BLaER1 (cell line): ENCODE results near the gene GABBR1.

Source experiments
- H3K27ac ChIP-seq: shearing (Covaris generic); formaldehyde crosslinking; 2 replicates; pipeline ENCODE4 v1.8.1; 2022
- H3K27me3 ChIP-seq: shearing (Covaris generic); formaldehyde crosslinking; 2 replicates; pipeline ENCODE4 v1.8.1; 2022
- H3K36me3 ChIP-seq: shearing (Covaris generic); formaldehyde crosslinking; 2 replicates; pipeline ENCODE4 v1.8.1; 2022
- H3K4me1 ChIP-seq: shearing (Covaris generic); formaldehyde crosslinking; 2 replicates; pipeline ENCODE4 v1.8.1; 2022
- H3K4me2 ChIP-seq: shearing (Covaris generic); formaldehyde crosslinking; 2 replicates; pipeline ENCODE4 v1.8.1; 2022
- H3K4me3 ChIP-seq: shearing (Covaris generic); formaldehyde crosslinking; 2 replicates; pipeline ENCODE4 v1.8.1; 2022
- H3K9ac ChIP-seq: shearing (Covaris generic); formaldehyde crosslinking; 2 replicates; pipeline ENCODE4 v1.8.1; 2022
- H3K9me3 ChIP-seq: shearing (Covaris generic); formaldehyde crosslinking; 2 replicates; pipeline ENCODE4 v1.8.1; 2022
- H4K20me1 ChIP-seq: shearing (Covaris generic); formaldehyde crosslinking; 2 replicates; pipeline ENCODE4 v1.8.1; 2022
- Cebpa-rat ChIP-seq: shearing (Covaris generic); IDR thresholded peaks from 2 replicates; pipeline ENCODE4 v1.8.1; 2022

Gene GABBR1

GRCh38 chr6:29528988-29529560 is 103.9 kb downstream of the GABBR1 start:
- no peaks in the 10 kb centered on the region for H4K20me1 ChIP-seq
- H3K9me3 ChIP-seq = no peaks in the 10 kb centered on the region
- no peak overlapping the region for H3K9ac ChIP-seq
- H3K27me3 ChIP-seq = no peaks in the 10 kb centered on the region
- H3K36me3 ChIP-seq = no peaks in the 10 kb centered on the region
- H3K27ac ChIP-seq = no peak overlapping the region
- TF ChIP-seq Cebpa-rat = no peak
- H3K4me1 ChIP-seq = no peaks in the 10 kb centered on the region
- H3K4me3 ChIP-seq = no peak overlapping the region
- no peak overlapping the region for H3K4me2 ChIP-seq

- H4K20me1 ChIP-seq = no peaks in the 10 kb centered on the region
- H3K4me1 ChIP-seq = no peaks in the 10 kb centered on the region
- no peak overlapping the region for H3K27ac ChIP-seq
- no peak overlapping the region for H3K9ac ChIP-seq
- TF ChIP-seq Cebpa-rat = no peak
- H3K4me2 ChIP-seq = no peak overlapping the region
- H3K9me3 ChIP-seq = peaks cover 2% of the 10 kb centered on the region
- no peak overlapping the region for H3K4me3 ChIP-seq
- H3K27me3 ChIP-seq = no peaks in the 10 kb centered on the region
- H3K36me3 ChIP-seq = no peaks in the 10 kb centered on the region
Measured at GRCh38 chr6:29528300-29528931, 104.6 kb downstream of the GABBR1 start.

GRCh38 chr6:29527564-29527963 is 105.4 kb downstream of the GABBR1 start:
- Histone ChIP-seq H4K20me1 (no peaks in the 10 kb centered on the region), H3K9ac (no peak overlapping the region), H3K4me1 (no peaks in the 10 kb centered on the region), H3K27ac (no peak overlapping the region), H3K9me3 (peaks cover 11% of the 10 kb centered on the region), H3K4me3 (no peak overlapping the region), H3K36me3 (no peaks in the 10 kb centered on the region), H3K4me2 (no peak overlapping the region), H3K27me3 (no peaks in the 10 kb centered on the region)
- no peak for TF ChIP-seq Cebpa-rat

GRCh38 chr6:29527126-29527525 is 105.9 kb downstream of the GABBR1 start:
- Histone ChIP-seq H3K4me3 (no peak overlapping the region), H3K9me3 (peaks cover 12% of the 10 kb centered on the region), H3K4me1 (no peaks in the 10 kb centered on the region), H3K27me3 (no peaks in the 10 kb centered on the region), H4K20me1 (no peaks in the 10 kb centered on the region), H3K27ac (no peak overlapping the region), H3K9ac (no peak overlapping the region), H3K4me2 (no peak overlapping the region), H3K36me3 (no peaks in the 10 kb centered on the region)
- no peak for TF ChIP-seq Cebpa-rat

GRCh38 chr6:29525311-29525639 is 107.7 kb downstream of the GABBR1 start:
- Histone ChIP-seq H3K9ac (no peak overlapping the region), H3K27ac (no peak overlapping the region), H3K9me3 (peaks cover 12% of the 10 kb centered on the region), H4K20me1 (no peaks in the 10 kb centered on the region), H3K27me3 (no peaks in the 10 kb centered on the region), H3K36me3 (no peaks in the 10 kb centered on the region), H3K4me3 (no peak overlapping the region), H3K4me1 (no peaks in the 10 kb centered on the region), H3K4me2 (no peak overlapping the region)
- no peak for TF ChIP-seq Cebpa-rat

- no peaks in the 10 kb centered on the region for H3K27me3 ChIP-seq
- H3K36me3 ChIP-seq = no peaks in the 10 kb centered on the region
- TF ChIP-seq Cebpa-rat = no peak
- no peak overlapping the region for H3K4me2 ChIP-seq
- peaks cover 12% of the 10 kb centered on the region for H3K9me3 ChIP-seq
- H4K20me1 ChIP-seq = no peaks in the 10 kb centered on the region
- no peak overlapping the region for H3K27ac ChIP-seq
- no peak overlapping the region for H3K4me3 ChIP-seq
- H3K9ac ChIP-seq = no peak overlapping the region
- H3K4me1 ChIP-seq = no peaks in the 10 kb centered on the region
Measured at GRCh38 chr6:29524444-29525310, 108.3 kb downstream of the GABBR1 start.

- Histone ChIP-seq H3K4me2 (no peak overlapping the region), H3K4me3 (no peak overlapping the region), H3K27ac (no peak overlapping the region), H3K4me1 (no peaks in the 10 kb centered on the region), H3K9ac (no peak overlapping the region), H4K20me1 (no peaks in the 10 kb centered on the region), H3K9me3 (peaks cover 12% of the 10 kb centered on the region), H3K36me3 (no peaks in the 10 kb centered on the region), H3K27me3 (no peaks in the 10 kb centered on the region)
- TF ChIP-seq Cebpa-rat = no peak
Measured at GRCh38 chr6:29524044-29524443, 108.9 kb downstream of the GABBR1 start.

GRCh38 chr6:29522227-29522626 is 110.8 kb downstream of the GABBR1 start:
- H3K4me1 ChIP-seq = no peaks in the 10 kb centered on the region
- no peak overlapping the region for H3K9ac ChIP-seq
- H3K9me3 ChIP-seq = peaks cover 12% of the 10 kb centered on the region
- H3K27ac ChIP-seq = no peak overlapping the region
- TF ChIP-seq Cebpa-rat = no peak
- H3K36me3 ChIP-seq = no peaks in the 10 kb centered on the region
- no peak overlapping the region for H3K4me2 ChIP-seq
- no peaks in the 10 kb centered on the region for H4K20me1 ChIP-seq
- H3K4me3 ChIP-seq = no peak overlapping the region
- H3K27me3 ChIP-seq = no peaks in the 10 kb centered on the region

GRCh38 chr6:29521006-29521680 is 111.8 kb downstream of the GABBR1 start:
- Histone ChIP-seq H3K4me1 (no peaks in the 10 kb centered on the region), H3K27ac (no peak overlapping the region), H3K36me3 (no peaks in the 10 kb centered on the region), H3K4me2 (no peak overlapping the region), H3K9ac (no peak overlapping the region), H3K27me3 (no peaks in the 10 kb centered on the region), H4K20me1 (no peaks in the 10 kb centered on the region), H3K9me3 (peaks cover 12% of the 10 kb centered on the region), H3K4me3 (no peak overlapping the region)
- no peak for TF ChIP-seq Cebpa-rat

GRCh38 chr6:29520232-29520631 is 112.8 kb downstream of the GABBR1 start:
- no peak overlapping the region for H3K4me3 ChIP-seq
- H3K4me1 ChIP-seq = no peaks in the 10 kb centered on the region
- TF ChIP-seq Cebpa-rat = no peak
- H3K9ac ChIP-seq = no peak overlapping the region
- H3K27ac ChIP-seq = no peak overlapping the region
- H3K4me2 ChIP-seq = no peak overlapping the region
- no peaks in the 10 kb centered on the region for H3K36me3 ChIP-seq
- no peaks in the 10 kb centered on the region for H3K27me3 ChIP-seq
- H4K20me1 ChIP-seq = no peaks in the 10 kb centered on the region
- H3K9me3 ChIP-seq = peaks cover 12% of the 10 kb centered on the region
